22Rv1 (cell line): ENCODE measurements around the gene MEGF11.

Experiments used
- H3K27ac ChIP-seq: fragments of 450-650 bp; 2 replicates; pipeline ENCODE4 v1.5.1; 2017
- ZFX ChIP-seq: fragments of 450-650 bp; IDR thresholded peaks from 2 replicates; pipeline ENCODE4 v1.6.1; 2017; ENCODE audit warnings: antibody characterized with exemption, borderline replicate concordance
- TF ChIP-seq, protein P1 (sequence below): fragments of 450-650 bp; IDR thresholded peaks from 2 replicates; pipeline ENCODE4 v1.5.1; 2017; ENCODE audit warnings: mild to moderate bottlenecking

MEGF11 gene

DNA sequence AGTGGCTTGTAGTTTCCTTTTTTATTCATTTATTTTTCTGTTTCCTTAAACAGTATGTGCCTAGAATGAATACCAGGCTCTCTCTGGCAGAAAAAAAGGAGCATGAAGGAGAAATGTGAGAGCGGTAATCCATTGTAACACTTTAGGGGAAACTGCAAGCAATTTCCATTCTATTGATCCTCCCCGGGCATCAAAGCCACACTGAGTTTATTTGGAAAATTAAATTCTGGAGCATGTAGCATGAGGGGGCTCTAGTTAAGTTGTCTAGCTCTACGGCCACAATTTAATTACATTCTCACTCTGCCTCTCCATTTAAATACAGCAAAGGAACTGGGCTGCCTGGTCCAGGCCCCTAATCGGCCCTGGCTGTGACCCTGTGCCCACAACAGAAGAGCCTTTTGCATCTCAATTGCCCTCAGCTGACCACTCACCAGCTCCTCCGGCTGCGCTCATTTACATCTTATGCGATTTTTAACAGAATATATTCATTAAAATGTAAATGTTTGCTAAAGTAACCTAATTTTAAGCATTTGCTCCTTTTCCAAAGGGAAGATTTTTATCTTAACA is 72.9 kb downstream of the MEGF11 start:
- no peak overlapping the region for H3K27ac ChIP-seq
- TF ChIP-seq ZFX = no peak
- TF ChIP-seq, protein P1, sequence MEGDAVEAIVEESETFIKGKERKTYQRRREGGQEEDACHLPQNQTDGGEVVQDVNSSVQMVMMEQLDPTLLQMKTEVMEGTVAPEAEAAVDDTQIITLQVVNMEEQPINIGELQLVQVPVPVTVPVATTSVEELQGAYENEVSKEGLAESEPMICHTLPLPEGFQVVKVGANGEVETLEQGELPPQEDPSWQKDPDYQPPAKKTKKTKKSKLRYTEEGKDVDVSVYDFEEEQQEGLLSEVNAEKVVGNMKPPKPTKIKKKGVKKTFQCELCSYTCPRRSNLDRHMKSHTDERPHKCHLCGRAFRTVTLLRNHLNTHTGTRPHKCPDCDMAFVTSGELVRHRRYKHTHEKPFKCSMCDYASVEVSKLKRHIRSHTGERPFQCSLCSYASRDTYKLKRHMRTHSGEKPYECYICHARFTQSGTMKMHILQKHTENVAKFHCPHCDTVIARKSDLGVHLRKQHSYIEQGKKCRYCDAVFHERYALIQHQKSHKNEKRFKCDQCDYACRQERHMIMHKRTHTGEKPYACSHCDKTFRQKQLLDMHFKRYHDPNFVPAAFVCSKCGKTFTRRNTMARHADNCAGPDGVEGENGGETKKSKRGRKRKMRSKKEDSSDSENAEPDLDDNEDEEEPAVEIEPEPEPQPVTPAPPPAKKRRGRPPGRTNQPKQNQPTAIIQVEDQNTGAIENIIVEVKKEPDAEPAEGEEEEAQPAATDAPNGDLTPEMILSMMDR = no peak

DNA sequence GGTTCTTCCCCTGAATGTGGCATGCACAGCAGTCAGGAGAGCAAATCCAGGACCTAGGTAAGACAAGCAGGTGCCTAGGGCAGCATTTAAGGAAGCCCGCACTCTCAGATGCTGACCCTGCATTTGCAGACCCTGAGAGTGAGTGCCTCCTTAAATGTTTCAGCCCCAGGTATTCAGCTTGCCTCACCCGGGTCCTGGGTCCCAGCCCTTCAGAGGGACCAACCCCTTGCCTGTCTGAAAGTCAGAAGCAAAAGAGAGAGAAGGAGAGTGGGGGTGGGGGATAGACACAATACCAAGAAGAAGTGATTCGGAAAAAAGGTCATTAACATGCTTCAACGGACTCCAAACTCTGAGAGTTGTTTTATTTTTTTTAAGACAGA is 75.0 kb downstream of the MEGF11 start:
- H3K27ac ChIP-seq = no peak overlapping the region
- no peak for TF ChIP-seq ZFX
- TF ChIP-seq, protein P1 = no peak

DNA sequence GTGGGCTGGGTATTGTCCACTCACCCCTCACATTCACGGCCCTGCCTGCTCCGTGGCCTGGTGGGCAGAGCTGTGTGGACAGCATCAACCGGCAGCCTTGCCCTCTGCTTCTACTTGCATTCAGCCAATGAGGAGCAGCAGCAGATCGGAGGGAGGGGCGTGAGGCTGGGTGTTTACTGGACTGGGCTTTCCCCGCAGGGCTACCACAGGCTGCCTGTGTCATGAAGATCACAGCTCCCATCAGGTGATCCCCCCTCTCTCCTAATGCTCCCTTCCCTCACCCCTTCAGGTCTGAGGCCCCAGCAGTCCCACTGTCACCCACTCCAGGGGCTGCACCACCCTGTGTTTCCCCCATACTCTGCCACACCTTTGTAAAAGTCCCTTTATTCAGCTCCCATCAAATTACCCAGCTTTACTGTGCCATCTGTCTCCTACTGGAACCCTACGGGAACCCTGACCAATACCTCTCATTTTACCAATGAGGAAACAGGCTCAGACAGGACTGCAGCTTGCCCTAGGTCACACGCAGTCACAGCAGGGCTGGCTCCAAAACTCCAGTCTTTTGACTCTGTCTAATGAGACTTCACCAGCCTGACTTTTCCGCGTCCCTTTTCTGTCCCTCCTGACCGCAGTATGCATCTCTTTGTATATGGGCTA is 81.1 kb downstream of the MEGF11 start:
- no peak for TF ChIP-seq ZFX
- TF ChIP-seq, protein P1 = no peak
- H3K27ac ChIP-seq = no peak overlapping the region

DNA sequence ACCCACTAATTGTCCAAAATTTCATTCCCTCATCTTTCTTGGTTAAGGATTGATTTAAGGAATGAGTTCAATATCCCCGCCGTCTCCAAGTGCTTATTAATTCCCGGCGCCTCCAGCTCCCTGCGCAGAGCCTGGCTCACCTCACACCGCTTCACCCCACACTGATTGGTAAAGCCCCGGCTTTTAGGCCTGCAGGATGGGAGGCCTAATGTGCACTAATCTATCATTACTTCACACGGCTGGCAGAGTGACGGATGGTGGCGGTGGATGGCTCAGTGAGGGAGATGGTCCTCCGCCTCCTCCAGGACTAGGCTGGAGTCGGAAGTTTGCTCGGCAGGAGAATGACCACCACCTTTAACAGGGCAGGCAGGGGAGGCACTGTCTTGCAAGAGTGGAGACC is 81.7 kb downstream of the MEGF11 start:
- no peak overlapping the region for H3K27ac ChIP-seq
- TF ChIP-seq, protein P1 = no peak
- TF ChIP-seq ZFX = no peak

DNA sequence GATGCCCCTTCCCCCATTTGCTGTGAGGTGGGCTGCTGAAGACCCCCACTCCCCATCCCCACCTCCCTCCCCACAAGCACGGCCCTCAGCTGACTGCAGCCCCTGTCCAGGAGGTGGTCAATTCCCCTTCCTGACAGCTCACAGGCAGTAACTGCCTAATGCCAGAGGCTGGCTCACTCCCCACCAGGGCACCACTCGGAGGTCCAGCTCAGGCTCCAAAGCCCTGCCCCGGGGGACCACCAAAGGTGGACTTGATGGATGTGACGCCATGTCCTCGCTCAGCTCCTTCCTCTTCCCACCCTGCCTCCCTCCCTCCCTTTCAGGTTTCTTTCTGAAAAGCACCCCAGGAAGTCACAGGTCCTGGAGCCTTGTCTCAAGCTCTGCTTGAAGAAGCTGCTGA is 82.8 kb downstream of the MEGF11 start:
- H3K27ac ChIP-seq = no peak overlapping the region
- TF ChIP-seq ZFX = no peak
- TF ChIP-seq, protein P1 = no peak

DNA sequence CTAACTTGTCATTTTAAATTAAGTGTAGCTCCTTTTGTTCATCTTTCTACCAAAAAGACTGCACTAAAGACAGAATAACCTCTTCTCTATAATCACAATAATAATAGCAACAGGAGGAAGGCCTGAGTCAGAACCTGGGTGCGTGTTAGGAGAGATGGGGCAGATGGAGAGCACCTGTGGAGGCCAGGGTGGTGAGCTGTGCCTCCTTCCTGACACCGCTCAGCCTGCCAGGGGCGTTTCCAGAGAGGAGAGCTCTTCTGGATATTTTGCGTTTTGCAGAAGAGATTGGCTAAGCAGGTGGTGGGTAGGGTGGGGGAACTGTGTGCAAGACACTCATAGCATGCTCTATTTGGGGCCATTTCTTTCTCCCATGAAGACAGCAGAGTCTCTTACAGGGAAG is 83.5 kb downstream of the MEGF11 start:
- TF ChIP-seq, protein P1 = no peak
- no peak for TF ChIP-seq ZFX
- H3K27ac ChIP-seq = no peak overlapping the region

DNA sequence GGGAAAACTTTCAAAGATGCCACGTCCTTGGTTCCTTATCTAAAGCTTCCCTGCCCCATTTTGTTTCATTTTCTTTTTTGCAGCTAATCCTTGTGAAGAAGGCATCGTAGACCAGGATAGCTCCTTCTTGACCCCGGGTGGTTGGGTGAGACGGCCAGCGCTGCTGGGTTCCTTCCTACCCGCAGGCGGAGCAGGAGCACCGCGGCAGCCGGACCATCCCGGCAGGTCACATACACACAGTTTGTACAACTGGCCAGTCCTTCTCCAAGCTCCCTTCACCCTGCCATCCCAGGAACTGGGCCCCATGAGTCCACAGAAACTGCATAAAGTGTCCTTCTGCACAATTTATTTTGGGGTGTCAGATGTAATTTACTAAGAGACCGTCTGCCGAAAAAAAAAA is 83.9 kb downstream of the MEGF11 start:
- TF ChIP-seq, protein P1 = no peak
- TF ChIP-seq ZFX = no peak
- H3K27ac ChIP-seq = no peak overlapping the region
